Fibroblast of skin of scalp (primary cell): ENCODE results near the gene SLC38A3.
"Not testable (repeated sequence)": the region's sequence is repeated elsewhere in the genome, so short reads cannot be mapped to it uniquely, and the experiment has no call there.

Experiments used
- DNase-seq: peaks from one replicate; pipeline ENCODE4 v3.0.0-alpha.2; 2013

The SLC38A3 gene

DNA sequence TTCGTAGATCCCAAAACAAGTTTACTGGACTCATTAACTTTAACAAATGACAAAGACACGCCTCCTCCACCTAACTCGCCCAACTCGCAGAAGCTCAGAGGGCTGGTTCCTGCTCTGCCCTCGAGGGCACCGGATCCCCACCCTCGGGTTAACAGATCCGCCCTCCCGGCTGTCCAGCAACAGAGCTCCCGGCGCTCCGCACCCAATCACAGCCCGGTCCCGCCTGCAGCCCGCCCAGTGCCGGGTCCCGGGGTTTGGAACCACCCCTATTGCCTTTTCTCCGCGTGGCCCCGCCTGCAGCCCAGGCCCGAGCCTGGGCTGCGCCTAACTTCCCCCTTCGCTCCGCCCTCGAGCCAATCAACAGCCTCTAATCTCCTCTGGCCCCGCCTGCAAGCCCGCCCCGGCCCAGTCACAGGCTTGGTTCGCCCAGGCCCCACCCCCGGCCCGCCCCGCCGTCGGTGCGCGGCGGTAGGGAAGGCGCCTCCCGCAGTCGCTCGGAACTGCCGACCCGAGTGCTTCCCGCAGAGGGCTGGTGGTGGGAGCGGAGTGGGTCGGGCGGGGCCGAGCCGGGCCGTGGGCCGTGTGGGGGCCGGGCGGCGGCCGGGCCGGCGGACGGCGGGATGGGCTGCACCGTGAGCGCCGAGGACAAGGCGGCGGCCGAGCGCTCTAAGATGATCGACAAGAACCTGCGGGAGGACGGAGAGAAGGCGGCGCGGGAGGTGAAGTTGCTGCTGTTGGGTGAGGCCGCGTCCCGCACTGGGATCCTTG lies 30.8 kb downstream of the SLC38A3 start, which contains the start of gene GNAI2:
TSS of gene GNAI2 (plus strand) at position 489 of the 768 bp plus-strand sequence. CDS start at position 621, 132 bp downstream.
- peak; percentile 99 for DNase-seq

DNA sequence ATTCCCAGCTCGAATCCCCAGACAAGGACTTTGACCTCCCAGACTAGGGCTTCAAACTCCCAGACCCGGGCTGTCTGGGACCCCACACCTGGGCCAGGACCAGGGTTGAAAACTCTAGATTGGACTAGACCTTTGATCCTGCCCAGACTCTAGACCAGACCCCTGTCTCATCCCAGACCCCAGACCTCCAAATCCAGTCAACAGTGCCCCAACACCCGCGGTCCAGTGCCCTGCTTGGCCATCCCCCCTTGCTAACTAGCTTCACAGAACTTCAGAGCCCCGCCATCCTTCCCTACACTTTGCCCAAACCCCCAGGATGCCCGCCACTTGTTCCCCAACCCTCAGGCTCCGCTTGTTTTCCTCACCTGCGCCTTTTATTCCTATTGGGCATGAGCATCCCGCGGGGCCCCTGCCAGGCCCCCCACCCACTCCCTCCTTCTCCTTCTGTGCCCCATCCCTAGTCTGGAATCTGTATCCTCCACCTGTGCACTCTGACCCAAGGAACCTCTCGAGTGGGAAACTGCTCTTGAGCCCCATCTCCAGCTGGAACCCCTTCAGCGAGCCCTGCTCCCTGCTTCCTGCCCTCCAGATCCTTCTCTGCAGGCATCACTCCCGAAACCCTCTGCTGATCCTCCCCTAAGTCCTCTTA lies 31.5 kb downstream of the SLC38A3 start:
- no peak for DNase-seq

GRCh38 chr3:50237133-50237651 lies 32.1 kb downstream of the SLC38A3 start:
- DNase-seq, result peak; percentile 53

- DNase-seq, result peak; percentile 87
Observed at GRCh38 chr3:50237754-50238548, 32.9 kb downstream of the SLC38A3 start.

GRCh38 chr3:50238549-50239026 lies 33.5 kb downstream of the SLC38A3 start:
- peak; percentile 29 for DNase-seq

GRCh38 chr3:50239649-50240048 lies 34.6 kb downstream of the SLC38A3 start:
- no peak for DNase-seq

GRCh38 chr3:50241163-50241562 lies 36.1 kb downstream of the SLC38A3 start:
- no peak for DNase-seq

DNA sequence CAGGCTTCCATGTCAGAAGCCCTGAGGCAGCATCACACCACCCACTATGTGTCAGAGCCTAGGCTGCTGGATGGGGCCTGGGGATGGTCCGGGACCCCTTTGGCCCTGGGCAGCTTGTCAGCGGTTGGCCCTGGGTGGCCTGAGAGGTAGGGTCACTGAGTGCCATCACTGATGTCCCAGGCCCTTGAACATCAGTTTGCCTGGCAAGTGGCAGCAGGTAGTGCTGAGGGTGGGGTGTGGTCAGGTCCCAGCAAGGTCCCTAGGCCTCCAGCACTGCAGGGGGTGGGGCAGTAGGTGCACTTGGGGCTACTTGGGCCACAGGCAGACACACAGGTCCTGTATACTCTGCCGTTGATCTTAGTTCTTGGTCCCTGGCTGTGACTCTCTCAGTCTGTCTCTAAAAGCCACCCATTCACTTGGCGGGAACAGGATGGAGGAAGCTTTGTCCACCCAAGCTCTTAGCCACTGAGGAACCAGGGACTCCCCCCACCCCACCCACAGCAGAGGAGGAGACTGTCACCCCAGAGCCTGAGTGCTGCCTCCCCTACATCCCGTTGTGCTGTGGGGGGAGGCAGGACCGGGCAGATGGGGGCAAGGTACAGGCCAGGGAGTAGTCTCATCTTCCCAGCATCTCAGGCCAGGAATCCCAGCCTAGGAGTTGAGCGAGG lies 36.8 kb downstream of the SLC38A3 start:
- DNase-seq, result no peak

GRCh38 chr3:50242381-50242770 lies 37.3 kb downstream of the SLC38A3 start:
- DNase-seq, result no peak

DNA sequence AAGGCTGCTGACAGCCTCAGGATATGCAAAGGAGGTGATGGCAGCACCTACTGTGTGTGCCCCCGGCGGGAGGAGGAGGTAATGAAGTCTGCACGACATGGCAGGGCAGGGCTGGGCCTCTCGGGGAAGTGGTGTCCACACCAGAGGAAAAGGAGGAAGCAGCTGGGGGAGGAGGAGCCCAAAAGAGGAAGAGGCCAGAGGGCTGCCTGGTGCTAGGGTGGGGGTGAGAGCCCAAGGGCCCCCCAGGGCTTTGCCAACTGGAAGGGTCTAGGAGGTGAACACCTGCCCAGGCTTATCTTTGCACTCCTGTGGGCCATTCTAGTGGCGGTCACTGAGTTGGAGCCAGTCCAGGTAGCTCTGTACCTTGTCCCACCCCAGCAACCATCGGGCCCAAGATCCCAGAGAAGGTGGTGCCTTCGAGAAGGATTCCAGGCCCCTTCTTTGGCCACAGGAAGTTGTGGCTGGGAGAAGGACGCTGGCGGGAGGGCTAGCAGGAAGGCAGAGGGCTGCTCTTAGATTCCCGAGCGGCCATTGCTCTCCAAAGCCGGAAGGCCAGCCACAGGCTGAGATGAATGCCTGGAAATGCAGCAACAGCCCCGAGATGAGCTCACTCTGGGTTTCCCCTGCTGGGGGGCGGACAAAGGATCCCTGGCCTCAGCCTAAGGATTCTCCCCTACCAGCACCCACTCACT lies 37.9 kb downstream of the SLC38A3 start:
- DNase-seq, result peak; percentile 37

DNA sequence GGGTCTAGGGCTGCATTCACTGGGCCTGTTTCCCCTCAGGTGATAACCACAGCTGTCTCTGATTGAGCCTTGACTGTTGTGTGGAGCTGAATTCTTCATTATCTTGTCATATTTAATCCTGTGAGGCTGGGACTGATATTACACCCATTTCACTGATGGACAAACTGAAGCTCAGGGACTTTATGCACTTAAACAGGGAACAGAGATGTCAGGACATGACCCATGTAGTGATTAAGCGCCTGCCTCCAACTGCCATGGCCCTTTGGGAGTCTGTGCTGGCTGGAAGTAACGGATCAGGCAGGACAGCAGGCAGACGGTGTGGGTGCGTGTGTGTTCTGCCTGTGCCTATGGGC lies 38.4 kb downstream of the SLC38A3 start:
- DNase-seq, result no peak

- DNase-seq, result not testable (repeated sequence)
Observed at GRCh38 chr3:50244813-50245212, 39.7 kb downstream of the SLC38A3 start.

DNA sequence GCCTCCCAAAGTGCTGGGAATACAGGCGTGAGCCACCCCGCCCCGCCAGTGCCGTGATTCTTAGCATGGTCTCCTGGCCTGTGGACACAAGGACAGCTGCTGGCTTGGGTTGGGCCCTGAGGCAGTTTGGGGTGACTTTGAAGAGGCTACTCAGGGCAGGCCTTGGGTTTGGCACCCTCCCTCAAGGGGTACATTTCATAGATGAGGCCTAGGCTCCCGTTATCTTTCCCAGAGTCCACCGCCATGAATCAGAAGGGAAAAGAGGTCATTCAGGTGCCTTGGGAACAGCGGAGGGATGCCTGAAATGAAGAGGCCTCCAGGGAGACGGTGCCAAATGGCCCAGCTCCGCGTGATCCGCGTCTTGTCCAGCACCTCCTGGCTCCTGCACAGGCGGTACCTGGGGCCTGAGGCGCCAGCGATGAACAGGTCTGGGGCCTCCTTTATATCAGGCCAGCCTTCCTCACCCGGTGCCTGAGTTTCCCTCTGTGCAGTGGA lies 40.2 kb downstream of the SLC38A3 start:
- DNase-seq, result no peak

GRCh38 chr3:50245831-50246516 lies 40.9 kb downstream of the SLC38A3 start:
- peak; percentile 93 for DNase-seq

DNA sequence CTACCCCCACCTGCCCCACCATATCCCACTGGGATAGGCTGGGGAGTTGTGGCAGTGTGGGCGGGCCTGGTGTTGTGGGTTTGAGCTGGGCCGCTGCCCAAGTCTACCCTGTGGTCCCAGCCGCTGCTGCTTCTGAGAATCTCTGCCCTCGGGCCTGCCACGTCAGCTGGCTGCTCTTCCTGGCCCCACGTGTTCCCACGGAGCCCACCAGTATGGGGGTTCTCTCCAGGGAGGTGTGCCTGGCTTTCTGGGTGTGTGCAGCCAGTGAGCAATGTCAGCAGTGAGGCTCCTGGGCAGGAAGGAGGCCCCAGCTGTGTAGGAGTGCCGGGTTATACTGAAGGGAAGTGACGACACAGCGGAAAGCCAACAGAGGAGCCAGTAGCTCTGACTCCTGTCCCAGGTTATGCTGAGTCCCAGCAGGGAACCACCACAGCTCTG lies 41.5 kb downstream of the SLC38A3 start:
- peak; percentile 97 for DNase-seq

- peak; percentile 47 for DNase-seq
Observed at GRCh38 chr3:50248387-50248786, 43.3 kb downstream of the SLC38A3 start.

- DNase-seq, result no peak
Observed at GRCh38 chr3:50249457-50249856, 44.4 kb downstream of the SLC38A3 start.

DNA sequence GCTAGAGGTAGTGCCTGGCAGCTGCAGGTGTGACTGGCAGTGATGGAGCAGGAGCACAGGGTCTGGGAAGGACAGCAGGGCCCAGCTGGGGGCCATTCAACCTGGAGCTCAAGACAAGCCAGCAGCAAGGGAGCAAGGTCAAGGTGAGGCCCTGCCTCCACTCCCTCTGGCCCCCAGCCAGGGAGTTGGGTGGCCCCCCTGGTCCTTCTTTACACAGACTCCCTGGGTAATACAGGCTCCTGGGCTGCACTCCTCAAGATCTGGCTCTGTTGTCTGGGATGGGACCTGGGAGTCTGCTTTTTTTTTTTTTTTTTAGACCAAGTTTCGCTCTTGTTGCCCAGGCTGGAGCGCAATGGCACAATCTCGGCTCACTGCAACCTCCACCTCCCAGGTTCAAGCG lies 45.4 kb downstream of the SLC38A3 start:
- DNase-seq, result no peak

DNA sequence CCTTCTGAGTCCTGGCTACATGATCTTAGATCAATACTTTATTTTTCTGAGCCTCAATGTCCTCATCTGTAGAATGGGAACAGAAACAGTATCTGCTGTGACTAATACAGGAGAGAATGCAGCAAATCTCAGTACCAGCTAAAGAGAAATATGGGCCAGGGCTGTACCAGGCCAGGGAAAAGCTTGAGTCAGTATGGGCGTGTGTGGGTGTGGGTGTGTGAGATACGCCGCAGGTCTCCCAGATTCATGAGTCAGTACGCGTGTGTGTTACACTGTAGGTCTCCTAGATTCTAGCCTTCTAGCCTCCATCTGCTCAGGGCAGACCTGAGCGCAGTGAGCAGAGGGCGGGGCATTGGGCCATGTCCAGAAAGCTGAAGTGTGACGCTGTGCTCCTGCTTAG lies 46.1 kb downstream of the SLC38A3 start:
- no peak for DNase-seq

DNA sequence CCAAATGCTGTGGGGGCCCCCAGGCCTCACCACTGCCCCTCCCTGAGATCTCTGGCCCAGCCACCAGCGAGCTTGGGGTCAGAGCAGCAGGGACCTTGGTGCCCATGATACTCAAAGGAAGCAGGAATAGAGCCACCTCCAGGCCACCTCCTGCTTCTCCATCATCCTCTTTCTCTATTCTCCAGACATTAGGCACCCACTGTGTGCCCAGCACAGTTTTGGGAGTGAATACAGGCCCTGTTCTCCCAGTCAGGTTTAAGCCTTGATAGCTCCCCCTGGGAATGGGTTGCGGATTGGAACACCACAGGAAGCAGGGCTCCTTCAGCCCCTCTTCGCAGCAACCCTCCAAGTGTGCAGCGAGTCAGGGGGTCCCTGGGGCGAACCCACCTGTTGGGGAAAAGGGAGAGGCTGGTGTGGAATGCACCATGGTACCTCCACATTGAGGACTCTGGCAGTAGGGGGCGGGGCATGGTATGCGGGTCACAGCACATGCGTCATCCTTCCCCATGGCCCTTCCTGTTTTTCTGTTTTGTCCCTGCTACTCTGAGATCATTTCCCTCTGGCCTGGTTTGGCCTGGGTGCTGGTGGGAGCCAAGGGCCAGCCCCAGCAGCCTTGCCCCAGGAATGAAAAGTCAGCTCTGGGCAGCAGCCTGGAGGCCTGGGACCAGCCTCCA lies 49.6 kb downstream of the SLC38A3 start:
- no peak for DNase-seq
